ENCODE results near the gene PSMA6. TPM values are rescaled to one million over a fixed set of nuclear protein-coding genes. Genes with fewer than 3 reads are reported as not detected.
A peak's percentile ranks its signal among the peaks of the same experiment; 100 is the strongest.

Gene PSMA6
- polyA plus RNA-seq, 1 donor (not counting 4 experiments of a cell fraction or from before 2014, with no cell fraction given), result 326 TPM

DNA sequence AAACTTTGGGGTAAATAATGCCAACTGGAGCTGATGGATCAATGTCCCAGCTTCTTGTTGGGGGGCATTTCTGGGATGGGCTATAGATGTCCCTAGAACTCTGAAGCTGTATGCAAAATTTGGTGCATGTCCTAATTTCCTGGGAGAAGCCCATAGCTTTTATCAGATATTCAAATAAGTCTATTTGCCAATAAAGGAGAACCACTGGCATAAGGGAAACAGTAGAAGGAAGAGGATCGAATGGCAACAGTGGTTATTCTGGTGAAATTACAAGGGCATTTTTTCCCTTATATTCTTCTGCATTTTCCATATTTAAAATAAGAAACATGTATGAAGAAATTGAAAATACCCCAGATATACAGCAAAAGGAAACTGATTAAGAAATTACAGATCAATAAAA is 34.2 kb downstream of the PSMA6 start:
- Histone ChIP-seq H3K9me1 (ENCODE audit: control insufficient read depth, extremely low read depth, insufficient read depth, low read length) (no peaks in the 10 kb centered on the region), H3K9ac (ENCODE audit: control insufficient read depth, extremely low read depth, insufficient read depth, low read length) (no peak overlapping the region), H4K20me1 (ENCODE audit: control insufficient read depth, extremely low read depth, insufficient read depth, low read length) (no peaks in the 10 kb centered on the region), H3K4me1 (ENCODE audit: control insufficient read depth, extremely low read depth, insufficient read depth, low read length) (peaks cover under 1% of the 10 kb centered on the region), H3K4me3 (ENCODE audit: control insufficient read depth in 2 of 3, extremely low read depth in 1 of 3, insufficient read depth in 2 of 3, low read depth in 1 of 3, low read length in 3 of 3) (no peak overlapping the region), H3K4me2 (ENCODE audit: control insufficient read depth, extremely low read depth, insufficient read depth, low read depth, low read length) (no peak overlapping the region), H2AFZ (ENCODE audit: control insufficient read depth, low read length) (no peak overlapping the region), H3K36me3 (ENCODE audit: control insufficient read depth in 2 of 2, extremely low read depth in 1 of 2, insufficient read depth in 2 of 2, low read length in 2 of 2) (no peaks in the 10 kb centered on the region), H3K27ac (ENCODE audit: control insufficient read depth, insufficient read depth, low read length) (no peak overlapping the region), H3K27me3 (ENCODE audit: control insufficient read depth, extremely low read depth, insufficient read depth, low read length) (no peaks in the 10 kb centered on the region), H3K79me2 (ENCODE audit: control insufficient read depth, insufficient read depth, low read length) (no peaks in the 10 kb centered on the region), H3K9me3 (ENCODE audit: control insufficient read depth, low read depth, low read length) (no peaks in the 10 kb centered on the region)
- dilution Hi-C loops (cut with MboI; ENCODE audit: extremely low pct_ligation_motif_present, low sequenced_read_pairs), result no loop called here
- no peak for FAIRE-seq
- TF ChIP-seq, protein P1, sequence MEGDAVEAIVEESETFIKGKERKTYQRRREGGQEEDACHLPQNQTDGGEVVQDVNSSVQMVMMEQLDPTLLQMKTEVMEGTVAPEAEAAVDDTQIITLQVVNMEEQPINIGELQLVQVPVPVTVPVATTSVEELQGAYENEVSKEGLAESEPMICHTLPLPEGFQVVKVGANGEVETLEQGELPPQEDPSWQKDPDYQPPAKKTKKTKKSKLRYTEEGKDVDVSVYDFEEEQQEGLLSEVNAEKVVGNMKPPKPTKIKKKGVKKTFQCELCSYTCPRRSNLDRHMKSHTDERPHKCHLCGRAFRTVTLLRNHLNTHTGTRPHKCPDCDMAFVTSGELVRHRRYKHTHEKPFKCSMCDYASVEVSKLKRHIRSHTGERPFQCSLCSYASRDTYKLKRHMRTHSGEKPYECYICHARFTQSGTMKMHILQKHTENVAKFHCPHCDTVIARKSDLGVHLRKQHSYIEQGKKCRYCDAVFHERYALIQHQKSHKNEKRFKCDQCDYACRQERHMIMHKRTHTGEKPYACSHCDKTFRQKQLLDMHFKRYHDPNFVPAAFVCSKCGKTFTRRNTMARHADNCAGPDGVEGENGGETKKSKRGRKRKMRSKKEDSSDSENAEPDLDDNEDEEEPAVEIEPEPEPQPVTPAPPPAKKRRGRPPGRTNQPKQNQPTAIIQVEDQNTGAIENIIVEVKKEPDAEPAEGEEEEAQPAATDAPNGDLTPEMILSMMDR (optimal IDR thresholded peaks at IDR 0.05 in 1 of 3, IDR thresholded peaks at IDR 0.05 in 1 of 3, conservative IDR thresholded peaks at IDR 0.05 in 1 of 3; ENCODE audit: extremely low read depth in 1 of 3, insufficient read depth in 2 of 3, low read length in 3 of 3), result no peak
- TF ChIP-seq EZH2 (IDR thresholded peaks at IDR 0.05; ENCODE audit: low read length), result no peak
- no peak for DNase-seq (ENCODE audit: low read depth, low spot score)

DNA sequence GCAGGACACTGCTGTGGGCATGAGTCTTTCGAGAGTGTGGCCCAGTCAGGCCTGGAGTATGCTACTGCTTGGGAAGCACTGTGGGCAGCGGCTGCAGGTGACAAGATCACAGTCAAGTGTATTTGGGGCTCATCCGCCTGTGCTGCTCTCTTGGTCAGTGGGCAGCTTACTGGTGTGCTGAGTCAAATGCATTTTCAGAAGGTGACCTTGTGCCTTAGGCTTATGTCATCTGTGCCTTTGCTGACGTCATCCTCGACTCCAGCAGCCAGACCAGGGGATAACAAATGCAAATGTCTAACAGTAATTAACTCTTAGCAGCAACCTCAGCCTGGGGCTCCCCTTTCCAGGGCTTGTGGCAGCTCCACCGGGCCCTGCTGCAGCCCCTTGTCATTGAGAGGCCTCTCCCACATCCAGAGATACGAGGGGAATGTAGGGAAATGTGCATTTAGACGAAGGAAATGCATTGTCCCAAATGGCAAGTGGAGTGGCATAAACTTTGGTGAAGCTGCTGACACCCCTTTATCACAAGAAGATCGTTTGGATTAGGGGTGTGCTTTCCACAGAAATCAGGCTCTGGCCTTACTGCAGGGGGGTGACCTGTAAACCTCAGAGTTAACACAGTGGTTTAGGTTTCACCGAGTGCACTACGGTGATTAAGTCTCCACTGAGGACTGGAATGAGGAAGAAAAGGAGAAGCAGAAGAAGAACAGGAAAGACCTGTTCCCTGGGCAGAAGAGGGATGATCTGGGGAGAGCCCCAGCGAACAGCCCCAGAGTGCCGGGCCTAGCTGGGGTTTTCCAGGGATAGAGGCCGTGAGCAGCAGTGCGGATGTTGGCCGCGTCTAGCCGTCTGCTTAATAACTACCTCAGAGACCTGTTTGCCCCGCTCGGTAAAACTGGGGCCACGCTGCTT is 39.7 kb downstream of the PSMA6 start:
- TF ChIP-seq, protein P1 (optimal IDR thresholded peaks at IDR 0.05 in 1 of 3, IDR thresholded peaks at IDR 0.05 in 1 of 3, conservative IDR thresholded peaks at IDR 0.05 in 1 of 3; ENCODE audit: extremely low read depth in 1 of 3, insufficient read depth in 2 of 3, low read length in 3 of 3), result no peak
- no peak for TF ChIP-seq EZH2 (IDR thresholded peaks at IDR 0.05; ENCODE audit: low read length)
- Histone ChIP-seq H2AFZ (ENCODE audit: control insufficient read depth, low read length) (peak overlapping the region; percentile 91), H3K4me2 (ENCODE audit: control insufficient read depth, extremely low read depth, insufficient read depth, low read depth, low read length) (peak overlapping the region; percentile 72), H3K79me2 (ENCODE audit: control insufficient read depth, insufficient read depth, low read length) (no peaks in the 10 kb centered on the region), H3K9ac (ENCODE audit: control insufficient read depth, extremely low read depth, insufficient read depth, low read length) (peak overlapping the region; percentile 87), H3K4me1 (ENCODE audit: control insufficient read depth, extremely low read depth, insufficient read depth, low read length) (peaks cover 44% of the 10 kb centered on the region), H4K20me1 (ENCODE audit: control insufficient read depth, extremely low read depth, insufficient read depth, low read length) (no peaks in the 10 kb centered on the region), H3K9me1 (ENCODE audit: control insufficient read depth, extremely low read depth, insufficient read depth, low read length) (no peaks in the 10 kb centered on the region), H3K9me3 (ENCODE audit: control insufficient read depth, low read depth, low read length) (no peaks in the 10 kb centered on the region), H3K36me3 (ENCODE audit: control insufficient read depth in 2 of 2, extremely low read depth in 1 of 2, insufficient read depth in 2 of 2, low read length in 2 of 2) (no peaks in the 10 kb centered on the region), H3K27me3 (ENCODE audit: control insufficient read depth, extremely low read depth, insufficient read depth, low read length) (no peaks in the 10 kb centered on the region), H3K4me3 (ENCODE audit: control insufficient read depth in 2 of 3, extremely low read depth in 1 of 3, insufficient read depth in 2 of 3, low read depth in 1 of 3, low read length in 3 of 3) (peak overlapping the region in 2 of 3 experiments; percentile 15 to 37), H3K27ac (ENCODE audit: control insufficient read depth, insufficient read depth, low read length) (peak overlapping the region; percentile 95)
- dilution Hi-C loops (cut with MboI; ENCODE audit: extremely low pct_ligation_motif_present, low sequenced_read_pairs), result no loop called here
- FAIRE-seq, result peak; percentile 64
- DNase-seq (ENCODE audit: low read depth, low spot score), result peak; percentile 50
